Mucosa of stomach (tissue), 1 donor: ENCODE results near the gene CLIP2.
"Not testable (repeated sequence)": the region's sequence is repeated elsewhere in the genome, so short reads cannot be mapped to it uniquely, and the experiment has no call there.

Experiments
- H3K27me3 ChIP-seq: one replicate; pipeline ENCODE4 v1.7.0; 2013; ENCODE audit warnings: mild to moderate bottlenecking, low read length; ENCODE audit not compliant: control insufficient read depth, insufficient read depth
- H3K36me3 ChIP-seq: one replicate; pipeline ENCODE4 v1.7.0; 2013; ENCODE audit warnings: low read length; ENCODE audit not compliant: control insufficient read depth, insufficient read depth
- H3K4me1 ChIP-seq: one replicate; pipeline ENCODE4 v1.7.0; 2013; ENCODE audit warnings: mild to moderate bottlenecking, low read length; ENCODE audit not compliant: control insufficient read depth, insufficient read depth
- H3K4me3 ChIP-seq: one replicate; pipeline ENCODE4 v1.7.0; 2013; ENCODE audit warnings: low read length
- H3K9ac ChIP-seq: one replicate; pipeline ENCODE4 v1.7.0; 2013; ENCODE audit warnings: mild to moderate bottlenecking, low read length, moderate library complexity
- H3K9me3 ChIP-seq: one replicate; pipeline ENCODE4 v1.7.0; 2013; ENCODE audit warnings: mild to moderate bottlenecking, low read length, moderate library complexity; ENCODE audit not compliant: control insufficient read depth
- donor health status: Pancreatic carcinoma.

Gene CLIP2

GRCh38 chr7:74289018-74289658 is at the start of gene CLIP2:
Gene CLIP2 (plus strand): TSS chr7:74289407. CDS start chr7:74317547, 28,140 bp downstream.
- Histone ChIP-seq H3K36me3 (no peaks in the 10 kb centered on the region), H3K4me1 (peaks cover 81% of the 10 kb centered on the region), H3K9ac (peak within 1 kb of the TSS; percentile 78), H3K4me3 (peak within 1 kb of the TSS; percentile 47), H3K9me3 (no peaks in the 10 kb centered on the region), H3K27me3 (no peaks in the 10 kb centered on the region)

- Histone ChIP-seq H3K36me3 (no peaks in the 10 kb centered on the region), H3K27me3 (peaks cover 2% of the 10 kb centered on the region), H3K4me3 (no peak overlapping the region), H3K9ac (no peak overlapping the region), H3K9me3 (no peaks in the 10 kb centered on the region), H3K4me1 (no peaks in the 10 kb centered on the region)
Observed at GRCh38 chr7:74240482-74240881, 48.7 kb upstream of the CLIP2 start.

GRCh38 chr7:74242122-74242443 is 47.1 kb upstream of the CLIP2 start:
- Histone ChIP-seq H3K36me3 (no peaks in the 10 kb centered on the region), H3K9ac (no peak overlapping the region), H3K4me1 (no peaks in the 10 kb centered on the region), H3K9me3 (no peaks in the 10 kb centered on the region), H3K27me3 (peaks cover 2% of the 10 kb centered on the region), H3K4me3 (no peak overlapping the region)

GRCh38 chr7:74246497-74246896 is 42.7 kb upstream of the CLIP2 start:
- no peaks in the 10 kb centered on the region for H3K36me3 ChIP-seq
- H3K4me3 ChIP-seq, result no peak overlapping the region
- H3K4me1 ChIP-seq, result no peaks in the 10 kb centered on the region
- no peak overlapping the region for H3K9ac ChIP-seq
- H3K27me3 ChIP-seq, result peaks cover 2% of the 10 kb centered on the region
- no peaks in the 10 kb centered on the region for H3K9me3 ChIP-seq

GRCh38 chr7:74248156-74248555 is 41.1 kb upstream of the CLIP2 start:
- H3K4me1 ChIP-seq, result no peaks in the 10 kb centered on the region
- H3K27me3 ChIP-seq, result peaks cover 1% of the 10 kb centered on the region
- H3K9ac ChIP-seq, result no peak overlapping the region
- H3K9me3 ChIP-seq, result no peaks in the 10 kb centered on the region
- H3K36me3 ChIP-seq, result no peaks in the 10 kb centered on the region
- H3K4me3 ChIP-seq, result no peak overlapping the region

GRCh38 chr7:74249058-74249457 is 40.1 kb upstream of the CLIP2 start:
- H3K4me3 ChIP-seq, H3K9me3 ChIP-seq, H3K9ac ChIP-seq, H3K27me3 ChIP-seq, H3K4me1 ChIP-seq, H3K36me3 ChIP-seq: not testable (repeated sequence)

GRCh38 chr7:74252893-74253292 is 36.3 kb upstream of the CLIP2 start:
- Histone ChIP-seq H3K9ac (peak overlapping the region; percentile 37), H3K36me3 (no peaks in the 10 kb centered on the region), H3K4me3 (no peak overlapping the region), H3K4me1 (peaks cover 5% of the 10 kb centered on the region), H3K27me3 (no peaks in the 10 kb centered on the region), H3K9me3 (no peaks in the 10 kb centered on the region)

- Histone ChIP-seq H3K27me3 (no peaks in the 10 kb centered on the region), H3K36me3 (no peaks in the 10 kb centered on the region), H3K4me3 (no peak overlapping the region), H3K9me3 (no peaks in the 10 kb centered on the region), H3K4me1 (peaks cover 5% of the 10 kb centered on the region), H3K9ac (peak overlapping the region; percentile 37)
Observed at GRCh38 chr7:74253331-74253730, 35.9 kb upstream of the CLIP2 start.

GRCh38 chr7:74253835-74254128 is 35.4 kb upstream of the CLIP2 start:
- H3K36me3 ChIP-seq, result no peaks in the 10 kb centered on the region
- H3K9ac ChIP-seq, result peak overlapping the region; percentile 95
- H3K4me1 ChIP-seq, result peaks cover 10% of the 10 kb centered on the region
- H3K9me3 ChIP-seq, result no peaks in the 10 kb centered on the region
- H3K4me3 ChIP-seq, result peak overlapping the region; percentile 53
- no peaks in the 10 kb centered on the region for H3K27me3 ChIP-seq

- Histone ChIP-seq H3K4me1 (peaks cover 11% of the 10 kb centered on the region), H3K9me3 (no peaks in the 10 kb centered on the region), H3K9ac (peak within 1 kb of the TSS; percentile 95), H3K4me3 (peak within 1 kb of the TSS; percentile 53), H3K36me3 (no peaks in the 10 kb centered on the region), H3K27me3 (no peaks in the 10 kb centered on the region)
Observed at GRCh38 chr7:74254129-74254857, 34.9 kb upstream of the CLIP2 start, which contains the start of gene RFC2. Gene RFC2 (minus strand): TSS chr7:74254399. CDS start chr7:74254383, 16 bp downstream.

- peak overlapping the region; percentile 53 for H3K4me3 ChIP-seq
- peaks cover 11% of the 10 kb centered on the region for H3K4me1 ChIP-seq
- no peaks in the 10 kb centered on the region for H3K36me3 ChIP-seq
- peak overlapping the region; percentile 95 for H3K9ac ChIP-seq
- no peaks in the 10 kb centered on the region for H3K9me3 ChIP-seq
- H3K27me3 ChIP-seq, result no peaks in the 10 kb centered on the region
Observed at GRCh38 chr7:74254858-74255379, 34.3 kb upstream of the CLIP2 start.

- H3K9ac ChIP-seq, result peak overlapping the region; percentile 95
- not testable (repeated sequence) for H3K27me3 ChIP-seq, H3K9me3 ChIP-seq, H3K4me3 ChIP-seq, H3K36me3 ChIP-seq
- peaks cover 11% of the 10 kb centered on the region for H3K4me1 ChIP-seq
Observed at GRCh38 chr7:74255461-74255860, 33.7 kb upstream of the CLIP2 start.
